ENCODE data around the gene THSD4.
"Not testable (repeated sequence)": the region's sequence is repeated elsewhere in the genome, so short reads cannot be mapped to it uniquely, and the experiment has no call there.

The THSD4 gene

DNA sequence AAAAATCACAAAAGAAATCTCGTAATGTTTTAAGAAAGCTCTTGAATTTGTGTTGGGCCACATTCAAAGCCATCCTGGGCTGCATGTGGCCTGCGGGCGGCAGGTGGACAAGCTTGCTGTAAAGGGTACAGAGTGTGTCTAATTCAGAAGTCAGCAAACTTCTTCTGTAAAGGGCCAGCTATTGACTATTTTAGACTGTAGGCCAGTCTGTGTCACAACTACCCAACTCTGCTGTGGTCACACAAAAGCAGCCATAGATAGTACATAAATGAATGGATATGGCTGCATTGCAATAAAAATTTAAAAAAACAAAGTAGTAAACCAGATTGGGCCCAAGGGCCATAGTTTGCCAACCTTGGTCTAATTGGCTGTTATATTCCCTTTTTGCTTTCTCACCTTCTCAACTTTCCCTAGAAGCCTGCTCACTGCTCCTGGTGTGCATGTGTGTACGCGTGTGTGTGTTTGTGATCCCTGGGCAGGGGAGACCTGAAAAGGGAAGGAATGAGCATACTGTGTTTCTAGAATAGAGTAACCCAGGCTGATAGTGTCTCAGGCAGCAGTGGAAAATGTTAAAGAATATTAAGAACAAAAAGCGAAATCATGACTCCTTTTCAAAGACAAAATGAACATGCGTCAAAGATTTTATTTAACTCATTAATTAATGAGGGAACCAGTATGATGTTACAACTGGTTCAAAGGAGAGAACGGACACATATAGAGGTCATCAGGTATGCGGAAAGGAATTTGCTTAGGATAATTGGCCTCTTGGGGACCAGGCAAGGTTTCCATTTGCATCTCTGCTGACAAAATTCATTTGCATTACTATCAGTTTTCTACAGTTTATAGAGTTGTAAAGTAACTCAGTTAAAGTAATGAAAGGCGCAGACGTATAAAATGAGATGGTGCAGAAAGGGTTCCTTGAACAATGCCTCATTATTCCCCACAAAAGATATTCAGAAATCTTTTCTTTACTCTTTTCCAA is 248.0 kb downstream of the THSD4 start:
- no peak for DNase-seq

DNA sequence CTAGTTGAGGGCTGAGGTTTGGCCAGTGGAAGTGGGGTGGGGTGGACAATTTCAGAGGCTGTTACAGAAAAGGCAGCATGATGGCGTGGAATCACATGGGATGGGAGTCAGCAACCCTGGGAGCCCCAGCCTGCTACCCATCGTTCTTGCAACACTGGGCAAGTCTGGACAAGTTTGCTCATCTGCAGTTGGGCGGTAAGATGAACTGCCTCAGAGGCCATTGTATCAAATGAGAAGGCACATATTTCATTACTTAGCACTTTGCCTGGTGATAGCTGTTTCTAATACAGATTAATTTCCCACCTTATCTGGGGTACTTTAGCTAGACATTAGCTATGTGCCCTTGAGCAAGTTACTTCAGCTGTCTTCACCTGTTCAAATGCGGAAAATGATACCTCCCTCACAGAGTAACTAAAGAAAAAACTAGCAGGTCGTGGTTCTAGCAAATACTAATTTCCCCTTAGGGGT is 248.9 kb downstream of the THSD4 start:
- DNase-seq = peak; percentile 41

DNA sequence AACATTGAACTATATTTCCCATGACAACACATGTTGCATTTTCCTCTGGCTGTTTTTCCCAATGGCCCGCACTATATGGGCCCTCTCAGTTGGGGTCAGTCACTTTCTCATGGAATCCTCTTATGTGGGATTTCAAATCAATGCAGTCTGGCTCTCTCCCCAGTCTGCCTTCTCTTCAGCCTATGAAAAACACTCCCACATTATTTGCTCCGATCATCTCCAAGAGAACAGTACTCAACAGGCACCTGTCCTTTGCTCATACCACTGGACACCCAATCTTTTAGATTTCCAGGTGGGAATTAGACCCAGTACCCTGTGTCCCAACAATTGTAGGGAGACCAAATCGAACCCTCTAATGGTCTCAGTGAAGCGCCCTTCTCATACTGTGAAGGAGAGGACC is 251.3 kb downstream of the THSD4 start:
- no peak for DNase-seq

DNA sequence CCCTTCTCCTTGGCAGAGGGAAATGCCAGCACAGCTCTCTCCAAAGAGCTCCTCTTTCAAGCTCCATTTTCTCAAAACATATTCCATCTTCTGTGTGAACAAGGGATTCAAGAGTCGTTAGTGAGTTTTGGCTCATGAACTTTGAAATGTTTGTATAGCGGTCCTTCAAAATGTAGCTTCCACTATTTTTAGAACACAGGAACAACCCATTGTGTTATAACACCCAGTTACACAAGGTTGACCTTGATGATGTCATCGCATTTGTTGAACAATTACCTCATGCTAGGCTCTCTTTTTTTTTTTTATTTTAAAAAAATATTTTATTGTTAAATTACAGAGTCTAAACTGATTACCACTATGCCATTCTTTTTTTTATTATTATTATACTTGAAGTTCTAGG is 251.7 kb downstream of the THSD4 start:
- no peak for DNase-seq

DNA sequence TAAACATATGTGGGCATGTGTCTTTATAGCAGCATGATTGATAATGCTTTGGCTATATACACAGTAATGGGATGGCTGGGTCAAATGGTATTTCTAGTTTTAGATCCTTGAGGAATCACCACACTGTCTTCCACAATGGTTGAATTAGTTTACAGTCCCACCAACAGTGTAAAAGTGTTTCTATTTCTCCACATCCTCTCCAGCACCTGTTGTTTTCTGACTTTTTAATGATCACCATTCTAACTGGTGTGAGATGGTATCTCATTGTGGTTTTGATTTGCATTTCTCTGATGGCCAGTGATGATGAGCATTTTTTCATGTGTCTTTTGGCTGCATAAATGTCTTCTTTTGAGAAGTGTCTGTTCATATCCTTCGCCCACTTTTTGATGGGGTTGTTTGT is 252.5 kb downstream of the THSD4 start:
- not testable (repeated sequence) for DNase-seq

DNA sequence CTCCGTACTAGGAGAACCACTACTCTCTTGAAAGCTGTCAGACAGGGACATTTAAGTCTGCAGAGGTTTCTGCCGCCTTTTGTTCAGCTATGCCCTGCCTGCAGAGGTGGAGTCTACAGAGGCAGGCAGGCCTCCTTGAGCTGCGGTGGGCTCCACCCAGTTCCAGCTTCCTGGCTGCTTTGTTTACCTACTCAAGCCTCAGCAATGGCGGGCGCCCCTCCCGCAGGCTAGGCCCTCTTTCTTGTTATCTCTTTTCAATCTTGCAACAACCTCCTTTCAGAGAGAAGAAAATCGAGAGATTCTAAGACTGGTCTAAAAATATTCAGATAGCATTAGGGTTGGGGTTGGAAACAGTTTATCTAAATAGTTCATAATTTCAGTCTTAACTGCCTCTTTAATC is 257.5 kb downstream of the THSD4 start:
- DNase-seq = not testable (repeated sequence)

DNA sequence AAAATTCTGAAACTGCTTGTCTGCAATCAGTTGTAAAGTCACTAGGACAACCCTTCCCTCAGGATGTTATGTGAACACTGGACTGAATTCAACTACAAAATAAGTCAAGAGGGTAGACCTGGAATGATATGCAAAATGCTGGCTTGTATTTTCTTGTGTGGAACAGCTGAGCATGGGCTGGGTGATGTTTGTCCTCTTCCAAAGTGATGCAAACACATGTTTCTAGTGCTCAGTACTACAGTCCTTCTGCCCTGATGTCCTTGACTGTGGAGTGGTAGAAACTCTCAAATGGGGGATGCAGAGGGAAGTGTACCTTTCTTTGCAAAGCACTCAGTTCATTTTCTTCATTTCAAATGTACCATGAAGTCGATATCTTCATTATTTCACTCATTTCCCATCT is 258.6 kb downstream of the THSD4 start:
- no peak for DNase-seq

DNA sequence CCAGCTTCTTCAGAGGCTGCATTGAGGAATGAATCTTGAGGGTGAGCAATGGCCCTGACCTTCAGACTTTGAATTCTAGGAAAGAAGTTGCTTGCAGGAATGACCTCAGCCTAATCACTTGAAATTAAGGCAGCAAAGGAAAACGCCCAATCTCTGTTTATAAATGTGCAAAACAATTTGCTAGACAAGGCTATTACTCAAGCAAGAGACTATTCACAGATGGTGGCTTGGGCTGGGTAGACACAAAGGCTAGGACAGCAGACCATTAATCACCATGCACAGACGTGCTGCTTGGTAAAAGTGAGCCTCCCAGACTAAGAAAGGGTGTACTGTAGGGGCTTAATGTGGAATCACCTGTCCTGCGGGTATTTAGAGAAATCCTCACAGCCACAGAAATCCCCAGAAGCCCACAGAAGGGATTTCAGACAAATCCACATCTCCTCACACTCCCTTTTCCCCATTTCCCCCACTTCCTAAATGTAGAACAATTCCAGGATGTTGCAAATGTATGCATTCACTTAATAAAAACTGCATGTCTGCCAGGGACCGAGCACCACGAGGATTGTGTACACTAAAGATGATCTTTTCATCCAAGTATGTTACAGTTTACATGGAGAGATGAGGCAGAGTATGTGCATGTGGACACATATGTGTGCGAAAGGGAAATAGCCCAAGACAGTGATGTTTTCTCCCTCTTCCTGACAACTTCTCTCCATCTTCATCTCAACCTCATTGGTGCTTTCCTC is 259.5 kb downstream of the THSD4 start:
- DNase-seq = peak; percentile 1

DNA sequence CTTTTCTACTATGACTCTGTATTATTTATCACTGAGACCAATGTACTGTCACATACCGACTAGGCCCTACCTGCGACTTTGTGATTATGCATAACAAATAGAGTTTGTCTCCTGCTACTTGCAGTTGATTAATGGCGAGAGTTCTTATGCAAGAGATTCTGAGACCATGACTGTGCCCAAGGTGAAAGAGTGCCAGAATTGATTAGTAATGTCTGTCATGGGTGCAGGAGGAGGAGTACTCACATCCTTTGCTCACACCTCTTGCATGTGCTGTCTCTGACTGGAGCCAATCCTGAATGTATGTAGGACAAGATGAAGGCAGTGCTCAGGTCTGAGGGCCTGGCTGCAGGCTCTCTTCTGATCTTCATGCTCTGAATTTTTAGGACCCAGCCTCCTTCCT is 260.7 kb downstream of the THSD4 start:
- DNase-seq = no peak

DNA sequence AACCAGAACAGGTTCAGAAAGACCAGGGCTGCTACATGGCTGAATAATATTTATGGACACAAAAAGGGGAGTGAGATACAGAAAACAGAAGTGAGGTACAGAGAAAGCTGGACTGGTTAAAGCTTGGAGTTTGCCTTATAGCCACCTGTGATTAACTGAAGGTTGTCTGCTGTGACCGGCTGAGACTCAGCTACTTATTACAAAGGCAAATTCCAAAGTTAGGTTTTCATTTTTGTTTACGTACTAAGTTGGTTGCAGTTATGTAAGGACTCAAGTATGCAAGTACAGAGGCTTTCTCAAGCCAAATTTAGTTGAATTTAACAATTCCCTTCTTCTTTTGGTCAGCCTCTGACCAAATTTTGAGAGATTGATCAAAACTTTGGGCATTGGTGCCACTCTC is 264.6 kb downstream of the THSD4 start:
- DNase-seq = no peak

DNA sequence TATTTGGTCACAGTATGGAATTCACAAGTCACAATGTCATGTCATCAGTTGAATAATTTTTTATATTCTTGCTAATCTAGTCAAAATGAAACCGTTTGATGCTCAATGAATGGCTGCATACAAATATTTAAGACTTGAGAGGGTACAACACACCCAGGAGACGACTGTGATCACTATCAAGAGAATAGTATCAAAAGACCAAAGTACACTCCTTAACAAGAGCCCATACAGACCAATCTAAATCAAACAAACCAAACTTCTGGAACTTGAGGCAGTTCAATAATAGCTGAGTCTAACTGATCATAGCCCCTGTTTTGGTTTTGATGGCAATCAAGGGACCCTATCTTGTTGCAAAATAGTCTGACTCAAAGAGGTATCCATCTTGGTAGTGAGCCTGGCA is 265.1 kb downstream of the THSD4 start:
- no peak for DNase-seq

DNA sequence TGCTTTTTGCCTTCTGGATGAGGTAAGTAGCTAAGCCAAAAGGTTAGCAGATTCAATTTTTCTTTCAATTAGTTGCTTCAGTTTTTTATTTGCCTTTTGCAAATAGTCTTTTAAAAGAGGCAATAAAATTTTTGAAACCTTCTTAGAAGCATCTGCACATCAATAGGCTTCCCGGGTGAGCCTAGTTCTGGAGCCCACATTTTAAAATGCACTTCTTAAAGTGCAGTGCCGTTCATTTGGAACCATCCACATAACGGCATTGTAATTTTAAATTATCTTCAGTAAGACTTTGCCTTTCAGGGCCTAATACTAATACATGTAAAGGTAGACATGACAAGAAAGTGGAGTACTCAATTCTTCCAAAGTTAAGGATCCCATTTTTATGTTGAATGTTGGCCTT is 269.2 kb downstream of the THSD4 start:
- DNase-seq = no peak

DNA sequence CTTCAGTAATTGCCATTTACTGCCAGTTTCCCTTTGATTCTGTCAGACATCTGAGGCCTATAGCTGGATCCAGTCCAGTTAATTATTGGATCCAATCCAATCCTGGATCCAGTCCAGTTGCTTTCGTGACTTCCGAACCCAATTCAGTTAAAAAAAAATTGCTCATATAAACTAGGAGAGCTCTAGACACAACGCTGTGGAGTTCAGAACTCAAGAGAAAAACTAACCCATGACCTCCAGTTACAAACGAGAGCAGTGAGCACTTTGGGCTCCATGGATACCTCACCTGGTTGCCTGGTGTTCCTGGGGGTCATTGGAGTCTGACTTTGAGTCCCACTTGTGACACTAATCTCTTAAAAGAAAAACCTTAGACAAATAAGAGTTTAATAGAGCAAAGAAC is 269.8 kb downstream of the THSD4 start:
- DNase-seq = no peak

DNA sequence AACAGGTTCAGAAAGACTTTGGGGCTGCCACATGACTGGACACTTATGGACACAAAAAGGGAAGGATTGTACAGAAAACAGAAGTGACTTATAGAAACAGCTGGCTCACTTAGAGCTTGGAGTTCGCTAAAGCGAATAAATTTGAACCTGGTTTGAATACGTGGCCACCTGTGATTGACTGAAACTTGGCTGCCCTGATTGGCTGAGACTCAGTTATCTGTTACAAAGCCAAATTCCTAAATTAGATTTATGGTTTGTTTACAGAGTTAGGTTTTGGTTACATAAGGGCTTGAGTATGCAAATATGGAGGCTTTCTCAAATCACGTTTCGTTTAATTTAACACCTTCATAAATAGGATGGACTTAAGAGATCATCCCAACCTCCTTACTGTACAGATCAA is 270.2 kb downstream of the THSD4 start:
- no peak for DNase-seq

DNA sequence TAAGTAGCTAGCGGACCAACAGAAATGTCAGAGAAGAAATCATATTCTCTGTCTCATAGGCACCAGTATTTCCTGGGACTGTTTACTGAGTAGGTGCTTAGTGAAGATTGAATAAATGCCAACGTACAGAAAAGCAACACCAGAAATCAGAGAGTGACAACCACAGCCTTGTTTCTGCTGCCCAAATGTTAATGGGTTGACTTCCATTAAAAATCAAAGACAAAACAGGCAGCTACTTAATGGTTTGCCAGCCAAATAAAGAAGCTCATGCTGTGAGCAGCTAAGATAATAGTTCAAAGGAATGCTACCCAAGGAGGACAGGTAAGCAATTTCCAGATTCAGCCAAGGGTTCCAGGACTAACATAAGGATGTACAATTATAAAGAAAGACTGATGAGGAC is 270.7 kb downstream of the THSD4 start:
- no peak for DNase-seq

DNA sequence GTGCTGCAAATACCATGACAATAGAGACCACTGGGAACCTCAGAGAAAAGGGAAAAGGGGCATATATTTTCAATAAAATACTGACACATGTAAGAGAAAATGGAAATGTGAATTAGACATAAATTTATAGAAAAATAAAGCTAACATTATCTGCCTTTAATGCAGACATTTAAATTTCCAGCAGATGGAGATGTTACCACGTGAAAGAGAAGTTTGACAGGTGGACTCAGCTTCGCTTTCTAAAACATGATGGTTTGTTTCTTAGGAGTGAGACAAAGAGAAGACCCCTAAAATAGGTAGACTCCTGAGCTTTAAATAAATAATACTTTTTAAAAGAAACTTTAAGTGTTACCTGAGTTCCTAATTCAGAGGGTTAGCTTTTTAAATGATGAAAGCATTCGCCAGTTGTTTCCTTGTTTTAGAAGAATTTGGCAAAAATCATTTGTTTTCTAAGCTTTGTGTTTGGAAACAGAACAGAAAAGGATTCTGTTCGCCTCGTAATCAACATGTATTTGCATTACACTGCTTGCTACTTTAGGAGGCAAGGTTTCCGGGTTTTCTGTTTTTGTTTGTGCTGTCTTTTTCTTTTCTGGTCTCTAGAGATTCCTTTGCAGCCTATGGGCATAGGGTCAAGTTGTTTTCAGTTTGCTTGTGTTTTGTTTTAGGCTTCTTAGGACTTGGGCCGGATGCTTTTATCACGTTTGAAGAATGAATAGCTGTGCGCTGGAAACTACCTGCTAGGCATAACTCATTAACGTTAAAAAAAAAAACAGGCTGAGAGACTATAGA is 271.4 kb downstream of the THSD4 start:
- peak; percentile 1 for DNase-seq

DNA sequence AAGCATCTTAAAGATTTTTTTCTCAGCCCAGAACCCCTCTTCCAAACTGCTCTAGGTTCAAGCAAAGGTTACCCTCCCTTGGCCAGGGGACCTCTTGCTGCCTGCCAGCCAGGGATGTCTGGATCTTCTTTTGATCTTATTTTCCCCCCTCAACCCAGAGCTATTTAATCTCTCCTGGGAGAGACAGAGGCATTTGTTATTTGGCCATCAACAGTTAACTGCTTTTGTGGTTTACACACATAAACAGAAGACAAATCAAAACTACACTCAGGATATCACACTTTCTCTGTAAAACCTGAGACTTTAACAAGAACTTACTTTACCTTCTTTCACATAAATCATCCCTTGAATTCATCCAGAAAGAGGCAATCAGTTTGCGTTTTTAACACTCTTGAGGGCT is 272.5 kb downstream of the THSD4 start:
- no peak for DNase-seq

DNA sequence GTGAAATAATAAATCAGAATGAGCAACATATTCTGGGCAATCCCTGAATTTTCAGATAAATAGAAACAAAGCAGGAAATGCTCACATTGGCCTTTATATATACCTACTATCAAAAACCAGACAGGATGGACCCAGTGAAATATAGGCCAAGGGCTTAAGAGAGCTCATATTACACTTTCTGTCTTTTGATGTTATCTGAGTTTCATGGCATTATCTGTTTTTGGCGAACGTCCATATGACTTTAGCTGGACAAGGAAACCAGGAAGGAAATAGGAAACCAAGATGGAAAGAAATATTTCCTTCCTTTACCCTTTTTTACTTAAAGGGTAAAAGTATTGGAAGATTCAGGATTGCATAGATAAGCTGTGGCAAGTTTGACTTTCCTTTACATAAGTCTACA is 274.8 kb downstream of the THSD4 start:
- DNase-seq = no peak

DNA sequence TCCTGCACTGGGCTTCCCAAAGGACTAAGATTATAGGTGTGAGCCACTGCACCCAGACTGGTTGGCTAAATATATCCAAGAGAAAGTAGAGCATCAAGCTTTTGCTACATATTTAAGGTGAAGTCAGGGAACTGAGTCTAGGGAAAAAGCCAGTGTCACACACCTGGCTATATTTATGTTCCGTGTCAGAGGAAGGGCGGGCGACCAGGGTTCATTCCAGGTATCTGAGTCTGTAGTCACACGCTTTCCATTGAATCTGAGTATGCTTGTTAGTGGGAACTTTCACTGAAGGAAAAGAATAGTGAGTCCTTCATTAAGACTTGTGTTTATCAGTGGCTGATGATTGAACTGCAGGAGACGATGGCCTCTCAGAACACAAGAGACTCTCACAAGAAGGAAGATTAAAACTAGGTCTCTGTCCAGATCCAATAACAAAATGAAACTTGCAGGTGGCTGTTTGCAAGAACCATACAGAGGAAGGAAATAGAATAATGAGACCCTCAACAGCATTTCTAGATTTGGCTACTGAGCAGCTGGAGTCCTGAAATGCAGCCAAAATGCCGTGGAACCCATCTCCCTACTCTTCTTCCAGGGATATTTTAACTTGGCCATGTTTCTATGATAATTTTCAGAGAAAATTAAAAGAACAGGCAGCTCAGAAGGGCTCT is 276.3 kb downstream of the THSD4 start:
- no peak for DNase-seq

DNA sequence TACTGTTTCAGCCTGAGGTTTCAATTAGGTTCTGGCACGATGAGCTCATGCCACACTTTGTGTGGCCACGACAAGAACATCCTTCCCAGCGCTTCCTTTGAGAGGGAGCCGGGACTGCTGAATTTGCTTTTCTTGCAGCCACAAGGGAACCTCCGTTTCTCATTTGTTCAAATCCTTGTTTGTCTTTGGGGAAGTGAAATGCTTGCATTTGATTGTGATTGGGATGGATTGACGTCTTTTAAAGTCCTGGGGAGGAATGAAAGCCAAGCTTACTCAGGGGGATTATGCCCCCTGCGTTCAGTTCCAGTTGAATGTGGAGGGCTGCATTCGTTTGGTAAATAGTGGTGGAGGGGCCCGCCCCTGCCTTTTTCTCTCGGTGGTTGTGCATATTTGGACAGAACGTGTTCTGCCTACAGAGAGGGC is 277.6 kb downstream of the THSD4 start:
- DNase-seq = no peak

DNA sequence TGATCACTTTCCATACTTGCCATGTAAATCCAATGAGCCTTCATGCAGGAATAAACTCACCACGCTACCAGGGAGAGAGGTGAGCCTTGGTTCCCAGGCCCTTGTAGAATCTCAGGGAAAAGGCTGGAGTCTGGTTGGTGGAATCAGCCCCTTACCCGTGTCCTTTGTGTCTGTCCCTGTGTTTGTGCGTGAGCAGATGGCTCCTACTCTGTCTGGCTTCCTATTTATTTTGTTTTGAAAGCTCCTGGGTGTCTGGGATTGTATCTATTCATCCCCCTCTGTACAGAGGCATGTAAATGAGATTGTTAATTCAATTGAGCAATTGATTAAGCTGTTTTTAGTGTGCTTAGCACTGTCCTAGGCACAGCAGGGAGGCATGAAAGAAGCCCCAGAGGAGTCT is 278.1 kb downstream of the THSD4 start:
- no peak for DNase-seq

DNA sequence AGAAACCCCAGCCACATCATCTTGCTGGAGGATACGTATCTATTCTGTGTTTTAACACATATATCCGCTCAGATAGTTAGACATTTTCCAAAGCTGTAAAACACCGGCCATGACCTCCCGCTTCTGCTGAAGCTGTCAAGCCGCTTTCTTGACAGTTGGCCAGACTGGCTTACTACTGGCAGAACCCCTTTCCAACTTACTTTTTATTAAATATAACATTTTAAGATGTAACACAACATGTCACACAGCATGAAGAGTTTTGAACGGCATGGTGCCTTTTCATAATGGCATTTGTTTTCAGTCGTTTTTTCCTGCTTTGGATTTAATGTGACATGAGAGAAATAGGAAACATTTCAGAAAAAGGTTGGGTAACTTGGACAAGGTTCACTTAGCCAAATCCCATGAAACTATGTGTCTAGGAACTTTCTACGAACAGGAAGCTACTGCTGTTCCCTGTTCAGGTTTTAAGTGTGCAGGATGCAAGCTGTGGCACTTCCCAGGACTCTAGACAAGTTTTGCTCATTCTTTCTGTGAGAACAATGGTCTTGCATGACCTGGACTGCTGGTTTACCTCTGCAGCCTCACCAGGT is 281.4 kb downstream of the THSD4 start:
- DNase-seq = no peak

All from NCI-H69 (cell line).